ENCODE results near the gene SVIL. TPM values are rescaled to one million over a fixed set of nuclear protein-coding genes. Genes with fewer than 3 reads are reported as not detected.

The SVIL gene
- polyA plus RNA-seq, 4 donors = 6.7 to 26.4 (median 9.8) TPM

- Histone ChIP-seq H3K9me3 (ENCODE audit: control insufficient read depth in 2 of 2, insufficient read depth in 1 of 2, low read depth in 1 of 2, low read length in 1 of 2) (peaks cover 0 to 19% of the 10 kb centered on the region in 2 donors), H3K27me3 (ENCODE audit: control insufficient read depth in 3 of 3, insufficient read depth in 3 of 3, low read length in 3 of 3) (no peaks in the 10 kb centered on the region), H3K36me3 (ENCODE audit: control insufficient read depth in 3 of 3, insufficient read depth in 2 of 3, low read depth in 1 of 3, low read length in 3 of 3) (peaks cover 4 to 16% (median 6%) of the 10 kb centered on the region in 3 donors), H3K4me1 (ENCODE audit: control insufficient read depth in 3 of 3, insufficient read depth in 2 of 3, low read depth in 1 of 3, low read length in 2 of 3) (peaks cover 0 to 4% (median 4%) of the 10 kb centered on the region in 3 donors), H3K4me3 (ENCODE audit: low read depth in 1 of 3, low read length in 3 of 3) (no peak overlapping the region), H3K27ac (ENCODE audit: low read depth in 1 of 3, low read length in 2 of 3) (no peak overlapping the region)
- DNase-seq = no peak
- 78 to 88% (median 84%) methylated on average over 9 of the region's 9 CpGs for WGBS, 3 donors
- no peak for FAIRE-seq
Measured at GRCh38 chr10:29657719-29658274, 23.0 kb upstream of the SVIL start.

- H3K36me3 ChIP-seq (ENCODE audit: control insufficient read depth in 3 of 3, insufficient read depth in 2 of 3, low read depth in 1 of 3, low read length in 3 of 3) = peaks cover 4 to 16% (median 6%) of the 10 kb centered on the region in 3 donors
- WGBS, 3 donors = 80 to 93% (median 90%) methylated on average over 2 of the region's 2 CpGs
- FAIRE-seq (no peak), DNase-seq (no peak)
- H3K27ac ChIP-seq (ENCODE audit: low read depth in 1 of 3, low read length in 2 of 3) = no peak overlapping the region
- H3K9me3 ChIP-seq (ENCODE audit: control insufficient read depth in 2 of 2, insufficient read depth in 1 of 2, low read depth in 1 of 2, low read length in 1 of 2) = peaks cover 0 to 19% of the 10 kb centered on the region in 2 donors
- H3K4me3 ChIP-seq (ENCODE audit: low read depth in 1 of 3, low read length in 3 of 3) = no peak overlapping the region
- no peaks in the 10 kb centered on the region for H3K27me3 ChIP-seq (ENCODE audit: control insufficient read depth in 3 of 3, insufficient read depth in 3 of 3, low read length in 3 of 3)
- H3K4me1 ChIP-seq (ENCODE audit: control insufficient read depth in 3 of 3, insufficient read depth in 2 of 3, low read depth in 1 of 3, low read length in 2 of 3) = peaks cover 0 to 4% (median 4%) of the 10 kb centered on the region in 3 donors
Measured at GRCh38 chr10:29656451-29656992, 21.8 kb upstream of the SVIL start.

- DNase-seq (no peak), FAIRE-seq (no peak)
- Histone ChIP-seq H3K27ac (ENCODE audit: low read depth in 1 of 3, low read length in 2 of 3) (no peak overlapping the region), H3K27me3 (ENCODE audit: control insufficient read depth in 3 of 3, insufficient read depth in 3 of 3, low read length in 3 of 3) (no peaks in the 10 kb centered on the region), H3K4me1 (ENCODE audit: control insufficient read depth in 3 of 3, insufficient read depth in 2 of 3, low read depth in 1 of 3, low read length in 2 of 3) (peaks cover 0 to 14% (median 0%) of the 10 kb centered on the region in 3 donors), H3K4me3 (ENCODE audit: low read depth in 1 of 3, low read length in 3 of 3) (no peak overlapping the region), H3K9me3 (ENCODE audit: control insufficient read depth in 2 of 2, insufficient read depth in 1 of 2, low read depth in 1 of 2, low read length in 1 of 2) (peaks cover 0 to 15% of the 10 kb centered on the region in 2 donors), H3K36me3 (ENCODE audit: control insufficient read depth in 3 of 3, insufficient read depth in 2 of 3, low read depth in 1 of 3, low read length in 3 of 3) (peaks cover under 1 to 13% (median 1%) of the 10 kb centered on the region in 3 donors)
- 92 to 98% (median 97%) methylated on average over 2 of the region's 2 CpGs for WGBS, 3 donors
Measured at GRCh38 chr10:29652192-29652591, 17.4 kb upstream of the SVIL start.

GRCh38 chr10:29651767-29652166, 17.0 kb upstream of the SVIL start:
- Histone ChIP-seq H3K27ac (ENCODE audit: low read depth in 1 of 3, low read length in 2 of 3) (no peak overlapping the region), H3K4me1 (ENCODE audit: control insufficient read depth in 3 of 3, insufficient read depth in 2 of 3, low read depth in 1 of 3, low read length in 2 of 3) (peaks cover 0 to 14% (median 0%) of the 10 kb centered on the region in 3 donors), H3K4me3 (ENCODE audit: low read depth in 1 of 3, low read length in 3 of 3) (no peak overlapping the region), H3K9me3 (ENCODE audit: control insufficient read depth in 2 of 2, insufficient read depth in 1 of 2, low read depth in 1 of 2, low read length in 1 of 2) (peaks cover 0 to 12% of the 10 kb centered on the region in 2 donors), H3K36me3 (ENCODE audit: control insufficient read depth in 3 of 3, insufficient read depth in 2 of 3, low read depth in 1 of 3, low read length in 3 of 3) (peaks cover 0 to 13% (median 0%) of the 10 kb centered on the region in 3 donors), H3K27me3 (ENCODE audit: control insufficient read depth in 3 of 3, insufficient read depth in 3 of 3, low read length in 3 of 3) (no peaks in the 10 kb centered on the region)
- WGBS, 3 donors = 81 to 96% (median 85%) methylated on average over 3 of the region's 3 CpGs
- FAIRE-seq (no peak), DNase-seq (no peak)

- 91 to 100% (median 98%) methylated on average over 1 of the region's 1 CpG for WGBS, 3 donors
- peaks cover 0 to 9% of the 10 kb centered on the region in 2 donors for H3K9me3 ChIP-seq (ENCODE audit: control insufficient read depth in 2 of 2, insufficient read depth in 1 of 2, low read depth in 1 of 2, low read length in 1 of 2)
- FAIRE-seq = no peak
- peaks cover 0 to 10% (median 0%) of the 10 kb centered on the region in 3 donors for H3K36me3 ChIP-seq (ENCODE audit: control insufficient read depth in 3 of 3, insufficient read depth in 2 of 3, low read depth in 1 of 3, low read length in 3 of 3)
- H3K4me3 ChIP-seq (ENCODE audit: low read depth in 1 of 3, low read length in 3 of 3) = no peak overlapping the region
- H3K27me3 ChIP-seq (ENCODE audit: control insufficient read depth in 3 of 3, insufficient read depth in 3 of 3, low read length in 3 of 3) = no peaks in the 10 kb centered on the region
- H3K27ac ChIP-seq (ENCODE audit: low read depth in 1 of 3, low read length in 2 of 3) = no peak overlapping the region
- no peak for DNase-seq
- peaks cover 0 to 14% (median 4%) of the 10 kb centered on the region in 3 donors for H3K4me1 ChIP-seq (ENCODE audit: control insufficient read depth in 3 of 3, insufficient read depth in 2 of 3, low read depth in 1 of 3, low read length in 2 of 3)
Measured at GRCh38 chr10:29650552-29650944, 15.8 kb upstream of the SVIL start.

GRCh38 chr10:29649561-29650551, 15.1 kb upstream of the SVIL start:
- no peak for FAIRE-seq

GRCh38 chr10:29648983-29649268, 14.2 kb upstream of the SVIL start:
- Histone ChIP-seq H3K27me3 (ENCODE audit: control insufficient read depth in 3 of 3, insufficient read depth in 3 of 3, low read length in 3 of 3) (no peaks in the 10 kb centered on the region), H3K27ac (ENCODE audit: low read depth in 1 of 3, low read length in 2 of 3) (peak overlapping the region in 1 of 3 donors; percentile 53), H3K4me3 (ENCODE audit: low read depth in 1 of 3, low read length in 3 of 3) (no peak overlapping the region), H3K4me1 (ENCODE audit: control insufficient read depth in 3 of 3, insufficient read depth in 2 of 3, low read depth in 1 of 3, low read length in 2 of 3) (peaks cover 0 to 14% (median 4%) of the 10 kb centered on the region in 3 donors), H3K9me3 (ENCODE audit: control insufficient read depth in 2 of 2, insufficient read depth in 1 of 2, low read depth in 1 of 2, low read length in 1 of 2) (no peaks in the 10 kb centered on the region), H3K36me3 (ENCODE audit: control insufficient read depth in 3 of 3, insufficient read depth in 2 of 3, low read depth in 1 of 3, low read length in 3 of 3) (peaks cover 0 to 4% (median 0%) of the 10 kb centered on the region in 3 donors)
- 20 to 57% (median 43%) methylated on average over 1 of the region's 1 CpG for WGBS, 3 donors
- DNase-seq (no peak), FAIRE-seq (no peak)

More at GRCh38 chr10:29649561-29650551, 15.1 kb upstream of the SVIL start:
- H3K4me1 ChIP-seq (ENCODE audit: control insufficient read depth in 3 of 3, insufficient read depth in 2 of 3, low read depth in 1 of 3, low read length in 2 of 3) = peaks cover 0 to 14% (median 4%) of the 10 kb centered on the region in 3 donors
- H3K4me3 ChIP-seq (ENCODE audit: low read depth in 1 of 3, low read length in 3 of 3) = no peak overlapping the region
- 82 to 88% (median 85%) methylated on average over 7 of the region's 7 CpGs for WGBS, 3 donors
- H3K36me3 ChIP-seq (ENCODE audit: control insufficient read depth in 3 of 3, insufficient read depth in 2 of 3, low read depth in 1 of 3, low read length in 3 of 3) = peaks cover 0 to 6% (median 0%) of the 10 kb centered on the region in 3 donors
- H3K27ac ChIP-seq (ENCODE audit: low read depth in 1 of 3, low read length in 2 of 3) = no peak overlapping the region
- no peak for DNase-seq
- H3K9me3 ChIP-seq (ENCODE audit: control insufficient read depth in 2 of 2, insufficient read depth in 1 of 2, low read depth in 1 of 2, low read length in 1 of 2) = peaks cover 0 to 4% of the 10 kb centered on the region in 2 donors
- no peaks in the 10 kb centered on the region for H3K27me3 ChIP-seq (ENCODE audit: control insufficient read depth in 3 of 3, insufficient read depth in 3 of 3, low read length in 3 of 3)

Data from small intestine (tissue), 7 donors.